NCI-H2081 treated with DMSO at 0.1 percent for 48 hours (cell line): ENCODE results near the gene SPAG5.

ENCODE experiments used
- DNase-seq: peaks from one replicate; lab custom pipeline; 2025; lab: John Stamatoyannopoulos, UW

Gene SPAG5

DNA sequence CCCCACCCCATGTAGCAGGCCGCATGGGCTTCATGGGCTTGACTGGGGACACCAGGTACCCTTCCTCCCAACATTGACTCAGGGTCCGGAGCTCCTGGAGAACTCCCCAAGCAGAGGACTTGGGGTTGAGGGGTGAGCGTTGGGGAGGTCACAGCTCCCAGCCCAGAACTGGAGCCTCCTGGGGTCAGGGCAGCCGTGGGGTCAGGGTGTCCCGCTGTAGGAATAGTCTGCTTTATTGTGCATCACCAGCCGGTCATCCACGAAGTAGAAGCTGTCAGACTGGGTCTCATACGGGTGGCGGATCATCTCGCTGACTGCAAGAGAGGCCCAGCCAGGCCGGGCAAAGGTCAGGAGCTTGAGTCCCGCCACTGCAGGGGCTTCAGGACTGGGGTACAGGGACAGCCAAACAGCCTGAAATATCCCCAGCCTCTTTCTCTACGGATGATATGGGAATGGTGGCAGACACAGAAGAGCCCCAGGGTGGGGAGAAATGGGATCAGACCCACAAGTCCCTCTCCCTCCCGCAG, 51.7 kb downstream of the SPAG5 start:
- no peak for DNase-seq

DNA sequence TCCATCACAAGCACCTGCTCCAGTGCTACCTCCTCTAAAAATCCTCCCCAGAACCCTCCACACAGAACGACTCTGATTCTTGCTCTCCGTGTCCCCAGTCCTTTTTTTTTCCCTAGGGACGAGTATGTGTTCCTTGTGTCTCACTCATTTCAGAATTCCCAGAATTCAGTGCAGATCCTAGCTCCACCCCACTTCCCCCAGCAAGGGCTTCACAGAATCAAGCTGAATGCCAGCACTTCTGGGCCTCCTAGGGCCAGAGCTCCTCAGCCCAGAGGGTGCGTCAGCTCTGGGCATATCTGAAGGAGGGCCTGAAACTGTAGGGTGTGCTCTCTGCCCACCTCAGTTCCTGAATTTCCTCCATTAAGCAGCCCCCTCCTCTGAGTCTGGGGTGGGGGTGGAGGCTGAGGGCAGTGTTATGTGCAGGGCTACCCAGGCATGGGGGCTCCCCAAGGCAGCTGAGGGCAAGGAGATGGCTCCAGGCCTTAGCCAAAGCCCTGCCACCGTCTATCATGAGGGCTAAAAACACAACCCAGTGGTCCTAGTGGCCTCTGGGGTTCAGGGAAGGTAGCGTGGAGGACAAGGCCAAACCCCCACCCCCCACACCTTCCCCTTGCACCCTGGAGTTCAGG, 52.9 kb downstream of the SPAG5 start:
- DNase-seq, result no peak

DNA sequence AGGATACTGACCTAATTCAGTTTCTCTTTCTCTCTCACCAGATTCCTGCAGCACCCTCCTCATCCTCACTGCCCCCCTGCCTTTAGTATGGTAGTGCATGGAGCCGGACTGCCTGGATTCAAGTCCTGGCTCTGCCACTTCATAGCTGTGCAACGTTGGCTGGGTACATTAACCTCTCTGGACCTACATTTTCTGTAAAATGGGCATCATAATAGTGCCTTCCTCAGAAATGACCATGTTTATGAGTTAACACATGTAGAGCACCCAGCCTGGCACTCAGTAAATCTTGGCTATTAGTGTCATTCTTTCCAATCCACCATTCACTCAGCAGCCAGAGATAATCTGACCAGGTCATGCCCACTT, 53.7 kb downstream of the SPAG5 start:
- DNase-seq, result no peak

DNA sequence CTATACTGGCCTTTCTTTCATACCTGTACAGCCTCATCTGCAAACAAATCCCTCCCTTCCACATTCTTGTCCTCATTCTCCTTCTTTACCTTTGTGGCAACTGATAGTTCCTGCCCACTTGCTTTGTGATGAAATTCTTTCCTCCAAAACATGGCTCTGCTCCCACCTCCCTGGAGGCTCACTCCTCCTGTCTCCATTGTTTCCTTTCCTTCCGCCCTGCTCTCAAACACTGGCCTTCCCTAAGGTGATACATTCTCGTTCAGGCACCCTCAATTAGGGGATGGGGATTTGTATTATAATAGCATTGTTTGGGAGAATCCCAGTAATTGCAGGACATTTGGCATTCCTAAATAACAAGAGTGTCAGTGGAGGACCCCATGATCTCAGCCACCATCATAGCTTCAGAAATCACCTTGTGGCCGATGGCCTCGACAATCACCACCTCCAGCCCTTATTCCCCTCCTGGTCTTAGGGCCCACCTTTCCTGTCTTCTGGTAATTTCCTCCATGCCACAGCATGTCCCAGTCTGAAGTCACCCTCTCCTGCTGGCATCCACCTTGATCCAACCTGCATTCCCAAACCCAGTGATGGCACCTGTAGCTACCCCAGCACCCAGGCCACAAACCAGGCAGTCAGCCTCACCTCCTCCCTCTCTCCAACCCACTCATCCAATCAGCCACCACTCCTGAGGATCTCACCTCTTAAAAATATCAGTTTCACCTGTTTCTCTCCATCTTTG, 54.3 kb downstream of the SPAG5 start:
- no peak for DNase-seq

DNA sequence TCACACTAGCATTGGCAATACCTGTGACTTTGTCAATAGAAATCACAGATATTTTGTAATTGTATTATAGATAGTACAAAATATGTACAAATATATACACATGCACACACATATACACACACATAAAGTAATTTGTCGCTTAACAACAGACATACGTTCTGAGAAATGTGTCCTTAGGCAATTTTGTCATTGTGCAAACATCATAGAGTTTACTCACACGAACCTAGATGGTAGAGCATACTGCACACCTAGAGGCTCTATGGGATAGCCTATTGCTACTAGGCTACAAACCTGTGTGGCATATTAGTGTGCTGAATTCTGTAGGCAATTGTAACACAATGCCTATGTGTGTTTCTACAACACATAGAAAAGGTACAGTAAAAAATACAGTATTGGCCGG, 57.4 kb downstream of the SPAG5 start:
- no peak for DNase-seq

DNA sequence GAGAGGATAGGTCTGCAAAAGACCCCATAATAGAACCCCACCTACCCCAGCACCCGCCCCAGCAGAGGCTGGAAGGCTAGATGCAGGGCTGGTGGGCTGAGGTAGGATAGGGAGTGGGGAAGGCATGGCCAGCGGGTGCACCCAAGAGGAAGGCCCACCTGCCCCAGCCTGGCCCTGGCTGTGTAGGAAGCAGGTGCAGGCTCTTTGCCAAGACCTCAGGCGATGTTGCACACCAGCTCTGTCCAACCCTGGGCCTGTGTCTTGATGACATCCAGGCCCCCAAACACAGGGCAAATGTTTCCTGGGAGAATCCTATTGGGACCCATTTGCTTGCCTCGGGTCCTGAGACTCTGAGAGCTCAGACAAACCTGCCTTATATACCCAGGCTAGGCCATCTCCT, 58.6 kb downstream of the SPAG5 start:
- DNase-seq, result no peak

DNA sequence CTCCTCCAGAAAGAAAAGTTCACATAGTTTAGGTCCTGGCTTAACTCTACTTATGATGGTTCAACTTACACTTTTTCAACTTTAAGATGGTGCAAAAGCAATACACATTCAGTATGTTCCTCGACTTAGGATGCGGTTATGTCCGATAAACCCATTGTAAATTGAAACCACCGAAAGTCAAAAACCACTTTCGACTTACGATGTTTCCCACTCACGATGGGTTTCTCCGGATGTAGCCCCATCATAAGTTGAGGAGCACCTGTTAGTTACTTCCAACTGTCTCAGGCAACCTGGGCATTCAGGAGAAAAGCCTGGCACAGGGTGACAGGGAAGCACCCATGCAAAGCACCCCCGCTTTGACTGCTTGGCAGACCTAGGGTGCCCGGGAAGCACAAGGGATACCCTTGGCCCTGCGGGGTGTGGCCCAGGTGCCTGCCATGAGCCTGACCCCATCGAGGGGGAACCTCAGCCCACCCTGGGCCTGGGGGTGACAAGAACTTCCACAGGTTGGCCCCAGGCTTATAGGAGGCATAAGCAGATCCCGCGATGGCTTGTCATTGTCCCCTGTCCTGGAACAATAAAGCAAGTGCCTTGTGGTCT, 60.4 kb downstream of the SPAG5 start:
- no peak for DNase-seq

DNA sequence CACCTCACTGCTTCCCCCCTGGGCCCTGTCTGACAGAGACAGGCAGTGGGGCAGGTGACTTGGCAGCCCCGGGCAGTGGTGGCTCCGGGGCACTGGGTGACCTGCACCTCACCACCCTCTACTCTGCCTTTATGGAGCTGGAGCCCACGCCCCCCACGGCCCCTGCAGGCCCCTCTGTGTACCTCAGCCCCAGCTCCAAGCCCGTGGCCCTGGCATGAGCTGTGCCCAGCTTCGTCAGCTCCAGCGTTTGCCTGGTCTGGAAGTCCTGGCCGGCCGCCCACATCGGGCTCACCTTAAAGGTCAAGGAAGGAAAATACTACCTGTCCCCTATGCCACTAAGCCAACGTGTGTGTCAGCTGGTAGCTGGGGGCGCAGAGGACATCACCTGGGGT, 61.6 kb downstream of the SPAG5 start:
- DNase-seq, result no peak

DNA sequence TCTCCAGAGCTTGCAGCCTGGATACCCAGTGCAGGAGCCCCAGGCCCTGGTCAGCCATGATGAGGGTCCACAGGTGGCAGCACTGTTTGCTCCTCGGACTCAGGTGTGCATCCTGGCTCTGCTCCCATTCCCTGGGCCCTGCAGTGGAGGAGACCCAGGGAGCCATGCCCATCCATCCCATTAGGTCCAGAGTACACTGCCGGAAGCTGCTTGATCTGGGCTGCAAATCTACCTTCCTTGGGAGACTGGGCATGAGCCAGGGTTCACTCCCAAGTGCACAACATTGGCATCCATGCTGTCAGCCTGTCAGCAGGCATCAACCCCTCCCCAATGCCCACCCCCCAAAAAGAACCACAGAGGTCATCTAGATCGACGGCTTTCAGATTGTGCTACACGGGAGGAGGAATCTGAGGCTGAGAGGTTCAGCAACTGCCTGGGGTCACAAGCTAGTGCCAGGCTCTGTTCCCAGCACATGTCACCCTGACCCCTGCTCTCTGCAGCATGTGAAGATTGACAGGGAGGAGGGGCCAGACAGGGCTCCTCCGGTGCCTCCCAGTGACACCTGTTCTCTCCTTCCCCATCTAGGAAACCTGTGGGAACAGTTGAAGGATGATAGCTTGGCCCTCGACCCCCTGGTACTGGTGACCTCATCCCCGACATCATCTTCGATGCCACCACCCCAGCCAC, 62.1 kb downstream of the SPAG5 start:
- DNase-seq, result no peak

DNA sequence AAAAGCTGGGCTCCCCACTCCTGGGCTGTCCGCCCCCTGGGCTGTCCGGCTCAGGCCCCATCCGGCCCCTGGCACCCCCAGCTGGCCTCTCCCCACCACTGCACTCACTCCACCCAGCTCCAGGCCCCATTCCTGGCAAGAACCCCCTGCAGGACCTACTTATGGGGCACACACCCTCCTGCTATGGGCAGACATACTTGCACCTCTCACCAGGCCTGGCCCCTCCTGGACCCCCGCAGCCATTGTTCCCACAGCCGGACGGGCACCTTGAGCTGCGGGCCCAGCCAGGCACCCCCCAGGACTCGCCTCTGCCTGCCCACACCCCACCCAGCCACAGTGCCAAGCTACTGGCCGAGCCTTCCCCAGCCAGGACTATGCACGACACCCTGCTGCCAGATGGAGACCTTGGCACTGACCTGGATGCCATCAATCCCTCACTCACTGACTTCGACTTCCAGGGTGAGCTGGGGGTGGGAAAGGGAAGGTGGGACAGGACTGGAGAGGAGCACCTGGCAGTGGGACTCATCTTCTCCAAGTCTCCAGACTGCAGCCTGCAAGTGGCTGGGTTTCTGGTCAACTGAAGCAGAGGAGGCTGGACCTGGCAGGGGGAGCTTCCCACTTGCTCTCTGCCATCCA, 64.0 kb downstream of the SPAG5 start:
- DNase-seq, result no peak

DNA sequence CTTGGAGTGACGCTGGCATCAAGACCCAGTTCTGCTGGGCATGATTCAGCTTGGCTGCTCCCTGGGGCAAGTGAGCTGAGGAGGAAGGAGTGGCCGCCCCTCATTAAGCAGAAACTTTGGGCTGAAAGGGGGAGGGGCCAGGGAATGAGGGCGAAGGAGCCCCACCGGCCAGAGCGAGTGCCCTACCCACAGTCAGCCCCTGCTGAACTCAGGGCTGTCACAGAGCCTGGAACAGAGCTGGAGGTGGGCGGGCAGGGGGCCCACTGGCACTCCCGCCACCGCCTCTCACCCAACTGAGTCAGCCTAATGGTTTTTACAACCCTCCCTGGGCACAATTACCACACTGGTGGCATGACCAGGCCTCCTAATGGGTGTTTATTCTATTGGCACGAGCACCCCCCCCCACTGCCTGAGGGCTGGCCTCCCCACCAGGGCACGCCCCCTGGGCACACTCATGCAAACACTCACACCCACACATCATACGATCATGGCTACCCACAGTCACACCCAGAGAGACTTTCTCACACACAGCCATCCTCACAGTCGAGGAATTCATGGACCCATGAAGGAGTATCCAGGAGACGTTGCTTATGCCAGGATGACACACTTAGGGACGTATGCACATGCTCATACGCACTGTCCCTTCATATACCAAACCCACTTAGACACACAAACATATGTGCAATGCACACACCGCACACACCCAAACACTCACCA, 65.6 kb downstream of the SPAG5 start:
- DNase-seq, result no peak

DNA sequence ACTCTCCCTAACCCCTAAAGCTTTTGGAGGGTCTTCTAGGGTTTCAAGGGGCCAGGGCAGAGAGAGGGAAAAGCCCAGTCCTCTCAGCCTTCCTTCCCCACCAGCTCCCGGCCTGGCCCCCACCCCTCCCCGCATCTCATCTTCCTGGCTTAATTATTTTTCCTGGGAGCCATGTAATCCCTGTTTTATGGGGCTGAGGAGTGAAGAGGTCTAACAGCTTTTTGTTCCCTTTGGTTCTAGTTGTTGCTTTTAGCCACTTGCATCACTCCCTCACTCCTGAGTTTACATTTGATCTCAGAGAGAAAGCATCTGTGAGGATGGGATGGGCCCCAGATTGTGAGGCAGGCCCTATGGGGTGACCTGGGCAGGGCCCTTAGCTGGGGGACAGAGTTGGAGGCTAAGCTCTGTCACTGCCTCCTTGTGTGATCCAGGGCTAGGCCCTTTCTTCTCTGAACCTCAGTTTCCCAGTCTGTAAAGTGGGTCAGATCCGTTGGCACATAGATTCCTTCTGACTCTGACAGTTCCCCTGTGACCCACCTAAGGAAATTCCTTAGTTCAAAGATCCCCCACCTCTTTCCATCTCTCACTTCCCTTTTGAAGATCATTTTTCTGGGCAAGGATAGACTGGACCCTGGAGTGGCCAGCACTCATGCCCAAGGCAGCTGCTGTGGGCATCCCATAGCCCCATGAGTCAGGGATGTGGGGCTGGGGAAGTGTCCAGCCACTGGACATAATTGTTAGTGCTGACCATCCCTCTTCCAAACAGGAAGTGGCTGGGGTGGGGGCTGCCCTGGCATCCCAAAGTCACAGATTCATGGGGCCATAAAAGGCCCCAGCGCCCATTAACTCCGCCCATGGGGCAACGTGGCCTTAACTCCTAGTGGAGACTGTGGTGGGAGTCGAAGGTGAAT, 66.5 kb downstream of the SPAG5 start:
- DNase-seq, result no peak

DNA sequence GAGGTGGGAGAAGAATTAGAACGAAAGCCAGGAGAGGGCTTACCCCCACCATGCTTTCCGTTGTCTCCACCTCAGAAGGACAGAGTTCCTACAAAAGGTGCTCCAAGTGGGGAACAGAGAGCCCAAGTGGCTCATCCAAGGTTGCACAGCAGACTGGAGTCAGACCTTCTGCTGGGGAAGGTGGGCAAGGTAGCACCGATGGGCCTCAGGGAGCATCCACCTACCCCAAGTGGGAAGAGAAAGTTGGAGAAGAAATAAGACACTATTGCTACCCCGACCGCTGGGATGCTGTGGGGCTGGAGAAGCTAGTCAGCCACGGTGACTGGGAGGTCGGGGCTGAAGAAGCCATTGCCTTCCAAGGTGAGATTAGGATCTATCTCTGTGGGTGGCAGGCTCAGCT, 67.9 kb downstream of the SPAG5 start:
- DNase-seq, result no peak

DNA sequence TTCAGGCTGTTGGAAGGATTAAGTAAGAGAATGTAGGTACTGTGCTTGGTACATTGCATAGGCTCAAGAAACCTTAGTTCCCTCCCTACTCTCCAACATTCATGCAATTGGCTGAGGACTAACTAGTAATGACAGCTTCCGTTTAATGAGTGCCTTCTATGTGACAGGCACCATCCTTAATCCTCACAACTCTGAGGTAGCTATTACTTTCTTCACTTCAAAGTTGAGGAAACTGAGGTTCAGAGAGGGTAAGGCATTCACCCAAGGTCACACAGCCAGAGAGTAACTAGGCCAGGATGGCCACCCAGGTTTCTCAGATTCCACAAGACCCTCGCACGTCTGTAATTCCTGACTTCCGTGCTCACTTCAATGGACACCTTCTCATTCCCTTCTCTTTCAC, 68.6 kb downstream of the SPAG5 start:
- no peak for DNase-seq

DNA sequence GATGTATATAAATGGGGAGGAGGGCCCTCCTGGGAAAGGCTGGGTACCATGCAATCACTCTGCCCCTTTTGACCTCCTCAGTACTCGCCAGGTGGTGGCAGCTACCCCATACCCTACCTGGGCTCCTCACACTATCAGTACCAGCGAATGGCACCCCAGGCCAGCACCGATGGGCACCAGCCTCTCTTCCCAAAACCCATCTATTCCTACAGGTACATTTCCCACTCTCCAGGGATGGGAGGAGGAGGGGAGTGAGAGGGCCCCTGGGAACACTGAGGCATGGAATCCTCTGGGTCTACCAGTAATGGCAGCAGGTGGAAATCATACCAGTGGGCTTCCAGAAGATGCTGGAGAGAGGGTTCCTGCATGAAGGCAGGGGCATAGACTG, 69.8 kb downstream of the SPAG5 start:
- no peak for DNase-seq

DNA sequence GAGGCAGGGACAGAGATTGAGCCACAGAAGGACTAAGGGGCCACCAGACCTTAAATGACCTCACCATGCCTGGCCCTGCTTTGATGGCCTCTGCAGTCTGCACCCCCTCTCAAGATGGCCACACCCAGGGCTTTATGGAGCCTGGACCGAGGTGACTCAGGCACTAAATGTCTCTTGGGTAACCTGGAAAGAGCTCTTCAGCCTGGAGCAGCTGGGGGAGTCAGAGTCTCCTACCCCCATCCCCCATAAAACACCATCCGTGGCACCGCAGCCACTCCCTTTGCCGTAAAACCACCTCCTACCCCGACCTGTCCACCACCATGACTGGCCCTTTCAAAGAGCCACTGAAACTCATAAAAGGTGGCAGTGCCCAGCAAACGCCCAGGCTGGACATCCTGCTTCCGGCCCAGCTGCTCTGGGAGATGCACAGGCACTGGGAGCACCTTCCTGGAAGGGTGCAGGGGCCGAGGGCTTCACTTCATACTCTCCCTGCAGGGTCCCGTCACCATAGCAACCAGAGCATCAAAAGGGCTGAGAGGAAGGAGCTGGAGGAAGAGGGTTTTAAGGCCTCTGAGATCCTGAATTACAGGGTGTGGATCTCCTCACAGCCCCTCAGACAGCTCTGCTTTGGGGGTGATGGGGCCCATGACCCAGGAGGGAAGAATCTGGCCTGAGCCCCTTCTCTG, 70.4 kb downstream of the SPAG5 start:
- no peak for DNase-seq

DNA sequence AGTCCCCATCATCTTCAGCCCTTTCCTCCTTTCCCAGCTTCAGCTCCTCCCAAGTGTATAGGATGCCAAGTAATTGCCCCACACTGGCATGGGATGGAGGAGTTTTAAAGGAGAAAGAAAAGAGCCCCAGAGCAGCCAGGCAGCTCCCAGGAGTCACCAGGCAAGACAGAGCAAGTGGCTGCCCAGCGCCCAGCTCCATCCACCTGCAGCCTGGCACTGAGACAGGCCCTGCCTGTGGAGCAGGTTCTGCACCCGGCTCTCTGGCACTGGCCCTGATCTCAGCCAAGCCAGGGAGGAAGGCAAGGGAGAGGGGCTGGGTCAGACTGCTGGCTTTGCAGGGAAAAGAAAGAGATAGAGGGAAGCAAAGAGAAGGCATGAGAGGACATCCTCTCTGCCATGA, 71.0 kb downstream of the SPAG5 start:
- DNase-seq, result no peak
